GM10847 (cell line): ENCODE measurements around the gene CENPC.

Source experiments
- POLR2A ChIP-seq: IDR thresholded peaks from 2 replicates; pipeline ENCODE4 v1.6.1; 2011; ENCODE audit not compliant: insufficient read length; ENCODE audit errors: extremely low read depth

CENPC gene

GRCh38 chr4:67558493-67558892 is 13.2 kb upstream of the CENPC start, which contains the start of gene STAP1:
TSS of gene STAP1 (plus strand) at chr4:67558727. CDS start at chr4:67558810, 83 bp downstream.
- no peak for TF ChIP-seq POLR2A

- no peak for TF ChIP-seq POLR2A
These were observed 11.1 kb upstream of the CENPC start for GRCh38 chr4:67556436-67556835.

- TF ChIP-seq POLR2A, result no peak
These were observed 10.1 kb upstream of the CENPC start for GRCh38 chr4:67555447-67555846.

- no peak for TF ChIP-seq POLR2A
These were observed 8.8 kb upstream of the CENPC start for GRCh38 chr4:67554096-67554495.

DNA sequence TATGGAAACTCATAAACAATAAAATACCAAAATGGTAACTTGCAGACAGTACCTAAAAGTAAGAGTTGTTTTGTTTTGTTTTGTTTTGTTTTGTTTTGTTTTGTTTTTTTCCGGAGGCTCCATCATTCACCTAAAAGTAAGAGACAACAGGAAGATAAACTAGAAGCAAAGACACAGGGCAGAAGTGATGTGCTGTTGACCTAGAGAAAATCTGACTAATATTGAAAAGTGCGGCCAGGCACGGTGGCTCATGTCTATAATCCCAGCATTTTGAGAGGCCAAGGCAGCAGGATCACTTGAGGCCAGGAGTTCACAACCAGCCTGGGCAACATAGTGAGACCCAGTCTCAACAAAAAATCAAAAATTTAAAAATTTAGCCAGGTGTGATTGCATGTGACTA is 5.6 kb upstream of the CENPC start:
- TF ChIP-seq POLR2A, result no peak

DNA sequence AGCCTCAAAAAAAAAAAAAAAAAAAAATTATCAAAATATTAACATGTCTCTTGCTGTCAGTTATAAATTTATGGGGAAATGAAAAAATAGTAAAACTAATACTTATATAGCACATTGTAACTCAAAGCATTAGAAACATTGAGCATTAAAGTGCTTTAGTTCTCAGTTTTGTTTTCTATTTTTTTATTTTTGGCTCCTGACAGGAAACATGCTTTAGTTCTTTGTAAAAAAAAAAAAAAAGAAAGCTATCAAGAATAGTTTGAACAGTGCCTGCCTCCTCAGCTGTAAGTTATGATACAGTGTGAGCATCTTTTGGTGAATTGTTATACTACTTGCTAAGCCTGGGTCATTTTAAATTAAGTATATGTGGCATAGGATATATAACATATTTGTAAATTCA is 5.1 kb upstream of the CENPC start:
- TF ChIP-seq POLR2A, result no peak

GRCh38 chr4:67549123-67549522 is 3.8 kb upstream of the CENPC start:
- TF ChIP-seq POLR2A, result no peak

DNA sequence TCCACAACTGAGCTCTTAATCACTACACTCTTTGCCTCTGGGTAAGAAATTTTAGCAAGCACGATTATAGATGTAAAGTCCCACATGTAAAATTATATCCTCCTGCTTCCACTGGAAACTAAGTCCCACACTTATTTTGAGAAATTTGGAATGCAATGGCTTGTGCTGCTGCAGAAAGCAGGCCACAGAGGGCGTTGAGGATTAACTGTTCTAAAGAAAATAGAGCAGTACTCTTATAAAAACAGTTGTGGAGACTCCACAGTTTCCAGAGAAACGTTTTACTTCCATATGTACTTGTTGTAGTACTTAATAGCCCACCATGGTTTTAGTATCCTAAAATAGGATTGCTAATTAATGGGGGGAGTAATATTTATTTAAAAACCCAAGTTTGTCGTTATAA is 1.7 kb upstream of the CENPC start:
- no peak for TF ChIP-seq POLR2A

DNA sequence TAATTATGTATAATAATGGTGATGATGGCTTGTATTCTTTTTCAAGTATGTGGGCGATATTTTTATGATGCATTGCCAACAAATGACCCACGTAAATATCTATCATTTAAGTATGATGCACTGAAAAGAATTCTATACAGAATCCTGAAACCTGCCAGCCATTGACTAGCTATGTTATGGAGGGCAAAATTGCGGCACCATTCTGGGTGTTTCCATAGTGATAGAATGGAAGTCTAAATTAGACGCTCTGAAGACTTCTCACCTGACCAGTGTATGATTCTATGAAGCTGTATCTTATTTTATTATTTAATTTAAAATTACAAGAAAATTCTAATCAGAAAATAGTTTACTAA is 677 bp upstream of the CENPC start:
- TF ChIP-seq POLR2A, result no peak

DNA sequence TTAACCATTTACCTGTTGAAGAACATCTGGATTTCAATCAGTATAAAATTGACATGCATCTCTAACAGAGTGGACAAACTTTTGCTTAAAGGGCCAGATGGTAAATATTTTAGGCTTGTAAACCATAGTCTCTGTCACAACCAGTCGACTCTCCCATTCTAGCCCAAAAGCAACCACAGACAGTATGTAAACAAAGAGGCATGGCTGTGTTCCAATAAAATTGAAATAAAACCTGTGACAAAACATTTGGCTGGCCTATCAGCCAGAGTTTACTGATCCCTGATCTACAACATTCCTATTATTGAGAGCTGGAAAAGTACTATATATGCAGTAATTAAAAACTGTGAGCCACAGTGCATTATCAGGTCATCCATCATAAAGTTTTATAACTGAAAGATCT is 3.2 kb downstream of the CENPC start:
- TF ChIP-seq POLR2A, result no peak

- TF ChIP-seq POLR2A, result no peak
These were observed 5.5 kb downstream of the CENPC start for GRCh38 chr4:67539830-67540229.

- no peak for TF ChIP-seq POLR2A
These were observed 9.9 kb downstream of the CENPC start for GRCh38 chr4:67535280-67535840.

DNA sequence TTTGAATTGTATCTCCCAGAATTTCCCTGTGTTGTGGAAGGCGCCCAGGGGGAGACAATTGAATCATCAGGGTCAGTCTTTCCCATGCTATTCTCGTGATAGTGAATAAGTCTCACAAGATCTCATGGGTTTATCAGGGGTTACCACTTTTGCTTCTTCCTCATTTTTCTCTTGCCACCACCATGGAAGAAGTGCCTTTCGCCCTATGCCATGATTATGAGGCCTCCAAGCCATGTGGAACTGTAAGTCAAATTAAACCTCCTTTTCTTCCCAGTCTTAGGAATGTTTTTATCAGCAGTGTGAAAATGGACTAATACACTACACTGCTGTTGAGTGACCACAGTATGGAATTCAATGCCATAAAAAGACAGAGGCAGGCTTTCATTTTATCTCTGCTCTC is 12.2 kb downstream of the CENPC start:
- no peak for TF ChIP-seq POLR2A

DNA sequence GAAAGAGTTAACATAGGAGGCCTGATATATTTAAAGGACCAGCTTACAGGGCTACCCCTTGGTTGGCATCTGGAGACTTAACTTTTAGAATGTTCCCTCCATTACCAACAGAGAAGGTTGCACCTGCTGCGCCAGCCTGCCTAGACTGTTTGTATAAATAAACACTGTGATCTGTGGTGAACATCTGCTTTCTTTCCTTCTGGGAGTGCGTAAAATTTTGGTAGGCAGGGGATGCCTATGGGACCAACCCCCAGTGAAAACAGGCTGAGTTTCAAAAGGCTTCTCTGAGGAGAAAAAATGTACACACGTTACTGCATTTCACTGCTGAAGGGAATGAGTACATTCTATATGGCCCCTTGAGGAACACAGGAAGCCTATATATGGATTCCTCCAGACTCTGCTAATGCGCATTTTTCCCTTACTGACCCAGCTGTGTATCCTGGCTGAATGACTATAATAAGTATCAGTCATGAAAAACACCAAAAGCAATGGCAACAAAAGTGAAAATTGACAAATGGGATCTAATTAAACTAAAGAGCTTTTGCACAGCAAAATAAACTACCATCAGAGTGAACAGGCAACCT is 13.8 kb downstream of the CENPC start:
- no peak for TF ChIP-seq POLR2A

GRCh38 chr4:67522851-67523671 is 22.2 kb downstream of the CENPC start:
- no peak for TF ChIP-seq POLR2A

GRCh38 chr4:67522230-67522629 is 23.1 kb downstream of the CENPC start:
- no peak for TF ChIP-seq POLR2A
